Measurements from ENCODE around the gene DRD4. TPM values are rescaled to one million over a fixed set of nuclear protein-coding genes. Genes with fewer than 3 reads are reported as not detected.

Gene DRD4
- total RNA-seq (2014; rRNA removed; shearing (Covaris generic)), result 1.8 and 2.1 TPM in 2 replicates

DNA sequence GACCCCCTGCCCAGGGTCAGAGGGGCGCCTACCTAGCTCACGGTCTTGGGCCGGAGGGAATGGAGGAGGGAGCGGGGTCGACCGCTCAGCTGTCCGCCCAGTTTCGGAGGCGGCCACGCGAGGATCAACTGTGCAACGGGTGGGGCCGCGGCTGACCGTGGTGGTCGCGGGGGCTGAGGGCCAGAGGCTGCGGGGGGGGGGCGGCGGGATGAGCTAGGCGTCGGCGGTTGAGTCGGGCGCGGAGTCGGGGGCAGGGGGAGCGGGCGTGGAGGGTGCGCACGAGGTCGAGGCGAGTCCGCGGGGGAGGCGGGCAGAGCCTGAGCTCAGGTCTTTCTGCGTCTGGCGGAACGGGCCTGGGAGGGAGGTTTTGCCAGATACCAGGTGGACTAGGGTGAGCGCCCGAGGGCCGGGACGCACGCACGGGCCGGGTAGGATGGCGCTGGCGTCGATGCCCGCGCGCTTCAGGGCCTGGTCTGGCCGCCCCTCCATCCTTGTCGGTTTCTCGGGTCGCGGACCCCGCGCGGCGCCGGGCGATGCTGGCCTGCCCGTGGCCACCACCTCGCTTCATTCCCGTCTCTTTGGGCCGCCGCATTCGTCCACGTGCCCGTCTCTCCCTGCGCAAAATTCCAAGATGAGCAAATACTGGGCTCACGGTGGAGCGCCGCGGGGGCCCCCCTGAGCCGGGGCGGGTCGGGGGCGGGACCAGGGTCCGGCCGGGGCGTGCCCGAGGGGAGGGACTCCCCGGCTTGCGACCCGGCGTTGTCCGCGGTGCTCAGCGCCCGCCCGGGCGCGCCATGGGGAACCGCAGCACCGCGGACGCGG is at the start of gene DRD4:
DRD4 (plus strand) TSS at position 759 of the 822 bp plus-strand sequence; CDS start at position 795, 36 bp downstream.
- DNase-seq, result peak; percentile 94
- H3K27me3 ChIP-seq (ENCODE audit: control insufficient read depth, insufficient read depth, low read length), result peaks cover 33% of the 10 kb centered on the region
- peak within 1 kb of the TSS; percentile 39 for H3K4me3 ChIP-seq (ENCODE audit: insufficient read depth, low read depth, low read length)
- H3K36me3 ChIP-seq (replicated peaks; ENCODE audit: control insufficient read depth, insufficient read depth, low read length), result no peaks in the 10 kb centered on the region

DNA sequence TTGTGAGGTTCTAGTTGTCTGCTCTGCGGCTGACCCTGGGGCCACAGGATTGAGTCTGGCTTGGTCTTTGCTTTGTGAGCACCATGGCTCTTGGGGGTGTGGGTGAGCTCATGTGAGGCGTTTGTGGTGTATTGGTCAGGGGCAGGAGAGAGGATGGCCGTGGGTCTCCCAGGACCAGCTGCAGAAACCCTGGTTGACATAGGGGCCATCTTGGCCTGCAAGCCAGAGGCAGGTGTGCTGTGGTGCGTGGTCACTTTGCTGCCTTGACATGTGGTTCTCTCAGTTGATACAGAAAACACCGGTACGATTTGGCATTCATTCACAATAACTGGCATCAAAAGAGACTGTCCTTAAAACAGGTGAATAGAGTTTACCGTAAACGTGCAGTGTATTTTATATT is 49.5 kb upstream of the DRD4 start:
- H3K36me3 ChIP-seq (replicated peaks; ENCODE audit: control insufficient read depth, insufficient read depth, low read length), result peaks cover 36% of the 10 kb centered on the region
- no peak for DNase-seq
- H3K27me3 ChIP-seq (ENCODE audit: control insufficient read depth, insufficient read depth, low read length), result no peaks in the 10 kb centered on the region

DNA sequence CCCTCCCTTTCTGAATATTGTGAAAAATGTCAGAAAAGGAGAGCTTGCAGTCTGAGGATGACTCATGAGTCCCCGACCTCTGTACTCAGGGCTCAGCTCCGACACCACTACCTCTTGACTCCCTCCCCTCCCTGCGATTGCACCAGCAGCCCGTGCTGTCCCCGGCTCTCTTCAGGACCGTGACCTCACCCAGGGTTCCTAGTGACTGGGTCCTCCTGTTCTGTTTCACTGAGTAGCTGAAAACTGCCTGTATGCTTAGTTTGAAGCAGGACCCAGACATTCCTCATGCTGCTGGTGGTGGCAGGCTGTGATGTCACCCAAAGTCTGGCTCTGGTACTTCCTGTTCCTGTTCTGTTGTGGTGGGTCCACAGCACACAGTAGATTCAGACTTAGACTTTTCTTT is 49.1 kb upstream of the DRD4 start:
- no peak for DNase-seq
- Histone ChIP-seq H3K4me3 (ENCODE audit: insufficient read depth, low read depth, low read length) (no peak overlapping the region), H3K27me3 (ENCODE audit: control insufficient read depth, insufficient read depth, low read length) (no peaks in the 10 kb centered on the region), H3K36me3 (replicated peaks; ENCODE audit: control insufficient read depth, insufficient read depth, low read length) (peaks cover 39% of the 10 kb centered on the region)

More for the DNA sequence above, 49.5 kb upstream of the DRD4 start:
- H3K4me3 ChIP-seq (ENCODE audit: insufficient read depth, low read depth, low read length), result no peak overlapping the region

DNA sequence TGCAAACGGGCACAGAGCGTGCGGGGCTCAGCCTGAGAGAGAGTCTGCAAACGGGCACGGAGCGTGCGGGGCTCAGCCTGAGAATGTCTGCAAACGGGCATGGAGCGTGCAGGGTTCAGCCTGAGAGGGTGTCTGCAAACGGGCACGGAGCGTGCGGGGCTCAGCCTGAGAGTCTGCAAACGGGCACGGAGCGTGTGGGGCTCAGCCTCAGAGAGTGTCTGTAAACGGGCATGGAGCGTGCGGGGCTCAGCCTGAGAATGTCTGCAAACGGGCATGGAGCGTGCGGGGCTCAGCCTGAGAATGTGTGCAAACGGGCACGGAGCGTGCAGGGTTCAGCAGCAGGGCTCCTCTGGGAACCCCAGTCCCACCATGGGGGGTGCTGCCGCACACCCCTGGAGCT is 47.3 kb upstream of the DRD4 start:
- H3K4me3 ChIP-seq (ENCODE audit: insufficient read depth, low read depth, low read length), result no peak overlapping the region
- DNase-seq, result no peak
- no peaks in the 10 kb centered on the region for H3K27me3 ChIP-seq (ENCODE audit: control insufficient read depth, insufficient read depth, low read length)
- H3K36me3 ChIP-seq (replicated peaks; ENCODE audit: control insufficient read depth, insufficient read depth, low read length), result peaks cover 36% of the 10 kb centered on the region

DNA sequence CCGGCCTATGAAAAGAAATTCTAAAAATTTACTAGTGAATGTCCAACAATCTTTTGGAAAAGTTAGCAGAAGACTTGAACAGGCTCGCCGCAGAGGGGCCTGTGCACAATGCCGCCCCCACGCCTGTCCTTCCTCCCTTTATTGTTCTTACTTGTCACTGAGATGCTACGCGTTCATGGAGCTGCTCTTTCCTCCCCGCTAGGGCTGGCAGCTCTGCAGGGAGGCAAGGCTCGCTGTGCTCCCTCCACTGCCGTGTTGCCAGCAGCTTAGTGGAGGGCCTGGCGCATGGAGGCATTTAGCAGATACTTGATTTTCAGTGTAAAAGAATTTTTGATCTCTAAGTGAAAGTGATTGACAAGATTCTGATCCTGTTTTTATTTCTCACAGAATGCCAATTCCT is 46.1 kb upstream of the DRD4 start:
- Histone ChIP-seq H3K4me3 (ENCODE audit: insufficient read depth, low read depth, low read length) (no peak overlapping the region), H3K36me3 (replicated peaks; ENCODE audit: control insufficient read depth, insufficient read depth, low read length) (peaks cover 37% of the 10 kb centered on the region), H3K27me3 (ENCODE audit: control insufficient read depth, insufficient read depth, low read length) (no peaks in the 10 kb centered on the region)
- DNase-seq, result no peak

DNA sequence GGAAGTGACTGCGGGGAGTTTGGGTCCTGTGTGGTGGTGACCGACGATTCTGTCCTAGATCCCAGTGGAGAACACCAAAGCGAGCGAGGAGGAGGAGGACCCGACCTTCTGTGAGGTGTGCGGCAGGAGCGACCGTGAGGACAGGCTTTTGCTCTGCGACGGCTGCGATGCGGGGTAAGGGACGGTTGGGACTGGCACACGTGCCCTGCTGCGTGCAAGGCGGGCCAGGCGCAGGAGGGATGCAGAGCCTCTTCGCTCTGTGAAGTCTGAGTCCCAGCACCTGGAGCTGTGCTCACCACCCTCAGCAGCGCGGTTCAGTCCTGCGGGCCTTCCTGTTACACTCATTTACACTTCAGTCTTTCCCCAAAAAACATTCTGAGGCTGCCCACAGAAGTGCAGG is 44.6 kb upstream of the DRD4 start:
- Histone ChIP-seq H3K27me3 (ENCODE audit: control insufficient read depth, insufficient read depth, low read length) (no peaks in the 10 kb centered on the region), H3K36me3 (replicated peaks; ENCODE audit: control insufficient read depth, insufficient read depth, low read length) (peaks cover 34% of the 10 kb centered on the region), H3K4me3 (ENCODE audit: insufficient read depth, low read depth, low read length) (no peak overlapping the region)
- no peak for DNase-seq

DNA sequence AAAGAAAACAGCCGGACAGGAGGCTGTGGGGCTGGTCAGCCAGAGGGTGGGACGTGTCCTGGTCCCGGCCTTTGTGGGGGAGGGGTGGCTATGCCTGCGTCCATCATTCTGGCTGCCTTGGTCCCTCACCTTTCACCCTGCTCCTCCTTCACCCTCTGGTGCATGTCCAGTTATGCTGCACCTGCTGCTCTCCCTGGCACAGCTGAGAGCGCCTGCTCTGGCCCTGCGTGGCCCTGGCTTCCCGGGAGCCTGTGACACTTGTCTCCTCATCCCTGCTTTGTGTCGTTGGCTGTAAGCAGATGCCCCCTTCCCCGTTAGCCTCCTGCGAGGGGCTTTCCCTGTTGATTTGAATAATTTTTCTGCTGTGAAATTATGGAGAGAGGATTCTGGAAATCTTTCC is 44.2 kb upstream of the DRD4 start:
- no peaks in the 10 kb centered on the region for H3K27me3 ChIP-seq (ENCODE audit: control insufficient read depth, insufficient read depth, low read length)
- H3K36me3 ChIP-seq (replicated peaks; ENCODE audit: control insufficient read depth, insufficient read depth, low read length), result peaks cover 33% of the 10 kb centered on the region
- no peak for DNase-seq
- H3K4me3 ChIP-seq (ENCODE audit: insufficient read depth, low read depth, low read length), result no peak overlapping the region

DNA sequence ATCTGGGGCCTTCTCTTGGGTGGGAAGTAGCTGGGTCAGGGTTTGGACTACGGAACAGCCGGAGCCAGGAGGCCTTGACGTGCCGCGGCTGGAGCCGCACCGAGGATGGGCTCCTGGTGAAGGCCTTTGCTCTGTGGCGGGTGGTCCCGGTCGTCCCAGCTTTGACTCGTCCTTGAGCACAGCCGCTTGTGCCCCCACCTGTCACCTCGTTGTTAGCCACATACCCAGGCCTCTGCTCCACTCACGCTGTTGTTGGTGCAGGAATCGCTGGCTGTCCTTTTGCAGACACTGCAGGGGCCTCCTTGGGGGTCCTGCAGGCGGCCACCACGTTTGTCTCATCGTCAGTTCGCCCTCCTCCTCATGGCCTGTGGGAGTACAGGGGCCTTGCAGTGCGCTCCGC is 43.7 kb upstream of the DRD4 start:
- Histone ChIP-seq H3K27me3 (ENCODE audit: control insufficient read depth, insufficient read depth, low read length) (no peaks in the 10 kb centered on the region), H3K36me3 (replicated peaks; ENCODE audit: control insufficient read depth, insufficient read depth, low read length) (peaks cover 31% of the 10 kb centered on the region), H3K4me3 (ENCODE audit: insufficient read depth, low read depth, low read length) (no peak overlapping the region)
- DNase-seq, result no peak

DNA sequence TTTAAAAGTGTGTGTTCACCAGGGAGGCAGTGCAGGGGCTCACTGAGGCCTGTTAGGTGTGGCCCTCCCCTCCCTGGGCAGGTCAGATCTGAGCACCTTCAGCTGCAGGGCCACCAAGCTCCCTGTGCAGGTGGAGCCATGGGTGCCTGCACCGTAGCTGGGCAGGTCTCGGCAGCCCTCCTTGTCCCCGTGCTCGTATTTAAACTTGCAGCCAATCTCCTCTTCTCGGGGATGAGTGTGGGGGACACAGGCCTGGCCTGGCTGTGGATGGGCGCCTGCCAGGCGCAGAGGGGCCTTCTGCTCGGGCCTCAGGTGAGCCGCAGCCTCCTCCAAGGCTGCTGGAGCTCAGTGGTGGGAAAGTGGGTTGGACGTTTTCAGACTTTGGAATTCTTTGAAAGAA is 41.7 kb upstream of the DRD4 start:
- no peak for DNase-seq
- H3K36me3 ChIP-seq (replicated peaks; ENCODE audit: control insufficient read depth, insufficient read depth, low read length), result peaks cover 28% of the 10 kb centered on the region

DNA sequence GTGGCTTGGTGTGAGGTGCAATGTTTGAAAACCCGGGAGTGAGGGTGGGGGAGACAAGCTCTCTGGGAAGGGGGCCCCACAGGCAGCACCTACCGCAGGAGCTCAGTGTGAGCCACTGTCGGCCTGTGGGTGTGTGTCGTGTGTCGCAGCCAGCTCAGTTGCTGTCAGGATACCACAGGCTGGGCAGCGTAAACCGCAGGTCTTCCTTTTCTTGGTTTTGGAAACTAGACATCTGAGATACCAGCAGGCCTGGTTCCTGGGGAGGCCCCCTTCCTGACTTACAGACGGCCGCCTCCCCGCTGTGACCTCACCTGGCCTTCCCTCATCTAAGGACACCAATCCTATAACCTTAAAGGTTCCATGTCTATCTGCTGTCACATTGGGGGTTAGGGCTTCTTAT is 40.7 kb upstream of the DRD4 start:
- no peak overlapping the region for H3K4me3 ChIP-seq (ENCODE audit: insufficient read depth, low read depth, low read length)
- no peaks in the 10 kb centered on the region for H3K27me3 ChIP-seq (ENCODE audit: control insufficient read depth, insufficient read depth, low read length)
- peaks cover 32% of the 10 kb centered on the region for H3K36me3 ChIP-seq (replicated peaks; ENCODE audit: control insufficient read depth, insufficient read depth, low read length)
- DNase-seq, result no peak

More for the DNA sequence above, 41.7 kb upstream of the DRD4 start:
- Histone ChIP-seq H3K4me3 (ENCODE audit: insufficient read depth, low read depth, low read length) (no peak overlapping the region), H3K27me3 (ENCODE audit: control insufficient read depth, insufficient read depth, low read length) (no peaks in the 10 kb centered on the region)

DNA sequence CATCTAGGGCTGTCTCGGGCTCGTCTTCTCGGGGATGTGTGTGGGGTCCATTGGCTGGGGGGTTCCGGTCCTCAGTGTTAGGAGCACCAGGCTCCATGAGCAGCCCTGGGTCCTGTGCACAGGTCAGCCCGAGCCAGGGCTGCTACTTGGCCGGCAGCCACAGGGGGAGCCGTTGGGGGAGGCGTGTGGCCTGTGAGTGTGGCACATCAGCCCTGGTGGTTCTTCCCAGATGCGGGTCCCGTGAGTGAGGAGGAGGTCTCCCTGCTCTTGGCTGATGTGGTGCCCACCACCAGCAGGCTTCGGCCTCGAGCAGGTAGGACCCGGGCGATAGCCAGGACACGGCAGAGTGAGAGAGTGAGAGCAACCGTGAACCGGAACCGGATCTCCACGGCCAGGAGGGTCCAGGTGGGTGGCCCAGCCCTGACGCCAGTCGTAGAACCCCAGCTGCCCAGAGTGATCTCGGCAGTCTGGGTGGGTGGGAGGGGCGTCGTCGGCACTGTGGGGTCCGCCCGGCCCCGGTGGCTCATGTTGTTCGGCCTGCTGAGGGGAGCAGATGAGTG is 39.8 kb upstream of the DRD4 start:
- Histone ChIP-seq H3K4me3 (ENCODE audit: insufficient read depth, low read depth, low read length) (no peak overlapping the region), H3K27me3 (ENCODE audit: control insufficient read depth, insufficient read depth, low read length) (no peaks in the 10 kb centered on the region), H3K36me3 (replicated peaks; ENCODE audit: control insufficient read depth, insufficient read depth, low read length) (peaks cover 37% of the 10 kb centered on the region)
- peak; percentile 93 for DNase-seq

DNA sequence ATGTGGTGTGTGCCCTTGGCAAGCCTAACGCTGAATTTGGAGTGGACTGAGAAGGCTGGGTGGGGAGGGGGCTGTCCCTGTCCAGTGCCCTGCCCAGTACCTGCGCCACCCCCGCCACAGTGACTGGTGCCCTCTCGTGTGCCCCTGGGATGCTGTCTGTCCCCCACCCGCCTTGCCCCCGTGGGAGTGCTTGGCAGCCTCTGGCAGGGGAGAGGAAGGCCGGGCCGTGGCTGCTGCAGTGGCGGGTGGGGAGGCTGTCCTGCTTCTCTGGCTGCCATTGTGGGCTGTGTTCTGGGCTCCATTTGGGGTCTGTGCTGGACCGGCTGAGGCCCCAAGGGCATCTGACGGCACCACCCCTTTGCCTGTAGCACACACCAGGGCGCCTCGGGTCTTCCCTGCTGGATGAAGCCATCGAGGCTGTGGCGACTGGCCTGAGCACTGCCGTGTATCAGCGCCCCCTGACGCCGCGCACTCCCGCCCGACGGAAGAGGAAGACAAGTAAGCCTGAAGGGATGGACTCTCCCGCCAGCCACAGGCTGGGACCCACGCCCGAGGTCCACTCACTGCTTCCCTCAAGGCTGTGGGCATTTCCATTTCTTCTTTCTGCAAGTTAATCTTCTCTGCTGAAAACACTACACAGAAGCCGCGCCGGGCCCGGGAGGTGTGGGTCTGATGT is 38.9 kb upstream of the DRD4 start:
- Histone ChIP-seq H3K4me3 (ENCODE audit: insufficient read depth, low read depth, low read length) (no peak overlapping the region), H3K27me3 (ENCODE audit: control insufficient read depth, insufficient read depth, low read length) (no peaks in the 10 kb centered on the region), H3K36me3 (replicated peaks; ENCODE audit: control insufficient read depth, insufficient read depth, low read length) (peaks cover 33% of the 10 kb centered on the region)
- no peak for DNase-seq

DNA sequence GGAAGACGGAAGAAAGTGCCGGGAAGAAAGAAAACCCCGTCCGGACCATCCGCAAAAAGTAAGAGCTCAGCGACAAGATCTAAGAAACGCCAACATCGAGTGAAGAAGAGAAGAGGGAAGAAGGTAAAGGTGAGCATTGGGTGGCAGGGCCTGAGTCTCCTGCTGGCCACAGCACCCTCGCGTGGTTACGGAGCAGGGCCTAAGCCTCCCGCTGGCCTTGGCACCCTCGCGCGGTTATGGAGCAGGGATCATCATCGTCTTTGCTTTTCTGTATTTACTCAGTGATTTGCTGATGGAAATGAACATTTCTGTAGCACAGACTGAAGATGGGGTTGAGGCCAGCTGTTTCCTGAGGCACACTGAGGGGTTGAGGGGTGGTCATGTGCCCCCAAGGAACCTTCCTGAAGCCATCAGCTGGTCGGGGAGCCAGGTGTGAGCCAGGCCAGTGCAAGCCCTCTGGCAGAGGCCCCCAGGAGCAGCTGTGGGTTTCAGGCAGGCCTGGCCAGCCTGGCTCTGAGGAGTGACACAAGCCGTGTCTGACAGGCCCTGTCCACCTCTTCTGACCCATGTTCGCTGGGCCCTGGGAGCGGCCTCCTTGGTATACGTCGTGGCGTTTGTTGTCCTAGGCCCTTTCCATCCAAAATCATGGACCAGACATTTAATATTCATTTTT is 35.4 kb upstream of the DRD4 start:
- Histone ChIP-seq H3K36me3 (replicated peaks; ENCODE audit: control insufficient read depth, insufficient read depth, low read length) (peaks cover 43% of the 10 kb centered on the region), H3K27me3 (ENCODE audit: control insufficient read depth, insufficient read depth, low read length) (no peaks in the 10 kb centered on the region), H3K4me3 (ENCODE audit: insufficient read depth, low read depth, low read length) (no peak overlapping the region)
- no peak for DNase-seq

DNA sequence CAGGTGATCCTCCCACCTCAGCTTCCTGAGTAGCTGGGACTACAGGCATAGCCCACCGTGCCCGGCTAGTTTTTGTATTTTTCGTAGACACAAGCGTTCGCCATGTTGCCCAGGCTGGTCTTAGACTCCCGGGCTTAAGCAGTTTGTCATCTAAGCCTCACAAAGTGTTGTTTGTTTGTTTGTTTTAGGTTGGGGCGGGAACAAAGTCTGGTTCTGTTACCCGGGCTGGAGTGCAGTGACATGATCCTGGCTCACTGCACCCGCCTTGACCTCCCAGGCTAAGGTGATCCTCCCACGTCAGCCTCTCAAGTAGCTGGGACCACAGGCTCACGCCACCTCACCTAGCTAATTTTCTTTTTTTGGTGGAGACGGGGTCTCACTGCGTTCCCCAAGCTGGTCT is 33.9 kb upstream of the DRD4 start:
- Histone ChIP-seq H3K27me3 (ENCODE audit: control insufficient read depth, insufficient read depth, low read length) (no peaks in the 10 kb centered on the region), H3K36me3 (replicated peaks; ENCODE audit: control insufficient read depth, insufficient read depth, low read length) (peaks cover 41% of the 10 kb centered on the region), H3K4me3 (ENCODE audit: insufficient read depth, low read depth, low read length) (no peak overlapping the region)
- DNase-seq, result no peak

All from H7 (cell line).